ENCODE data around the gene TEAD1. TPM values are rescaled to one million over a fixed set of nuclear protein-coding genes. Genes with fewer than 3 reads are reported as not detected.

The TEAD1 gene
- total RNA-seq, 1 donor from 2014 or later, result 154 TPM

DNA sequence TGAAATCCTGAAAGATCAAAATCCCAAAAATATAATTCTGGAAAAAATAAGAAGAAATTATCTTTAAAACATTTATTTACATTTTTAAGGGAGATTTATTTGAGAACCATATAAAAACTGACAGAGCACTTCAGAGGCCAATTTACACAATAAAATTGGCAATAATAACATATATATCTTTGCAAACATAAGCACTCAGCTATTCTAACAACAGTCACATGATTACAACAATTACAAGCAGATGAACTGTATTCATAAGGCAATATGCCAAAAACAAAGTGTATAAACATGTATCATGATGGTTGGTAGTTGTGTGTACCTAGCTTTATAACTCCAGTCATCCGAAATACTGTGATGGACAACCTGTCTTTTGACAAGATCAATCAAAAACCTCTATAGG, 317.2 kb downstream of the TEAD1 start:
- Mint-ChIP-seq H3K27ac (ENCODE audit: unreplicated experiment) (no peak overlapping the region), H3K36me3 (ENCODE audit: unreplicated experiment) (no peaks in the 10 kb centered on the region), H3K4me3 (ENCODE audit: unreplicated experiment) (no peak overlapping the region), H3K9me3 (ENCODE audit: unreplicated experiment) (peaks cover 5% of the 10 kb centered on the region), H3K27me3 (ENCODE audit: unreplicated experiment) (peaks cover 66% of the 10 kb centered on the region), H3K4me1 (ENCODE audit: unreplicated experiment) (no peaks in the 10 kb centered on the region)
- no peak for DNase-seq (ENCODE audit: extremely low spot score, unreplicated experiment)
- TF ChIP-seq, protein P1, sequence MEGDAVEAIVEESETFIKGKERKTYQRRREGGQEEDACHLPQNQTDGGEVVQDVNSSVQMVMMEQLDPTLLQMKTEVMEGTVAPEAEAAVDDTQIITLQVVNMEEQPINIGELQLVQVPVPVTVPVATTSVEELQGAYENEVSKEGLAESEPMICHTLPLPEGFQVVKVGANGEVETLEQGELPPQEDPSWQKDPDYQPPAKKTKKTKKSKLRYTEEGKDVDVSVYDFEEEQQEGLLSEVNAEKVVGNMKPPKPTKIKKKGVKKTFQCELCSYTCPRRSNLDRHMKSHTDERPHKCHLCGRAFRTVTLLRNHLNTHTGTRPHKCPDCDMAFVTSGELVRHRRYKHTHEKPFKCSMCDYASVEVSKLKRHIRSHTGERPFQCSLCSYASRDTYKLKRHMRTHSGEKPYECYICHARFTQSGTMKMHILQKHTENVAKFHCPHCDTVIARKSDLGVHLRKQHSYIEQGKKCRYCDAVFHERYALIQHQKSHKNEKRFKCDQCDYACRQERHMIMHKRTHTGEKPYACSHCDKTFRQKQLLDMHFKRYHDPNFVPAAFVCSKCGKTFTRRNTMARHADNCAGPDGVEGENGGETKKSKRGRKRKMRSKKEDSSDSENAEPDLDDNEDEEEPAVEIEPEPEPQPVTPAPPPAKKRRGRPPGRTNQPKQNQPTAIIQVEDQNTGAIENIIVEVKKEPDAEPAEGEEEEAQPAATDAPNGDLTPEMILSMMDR (IDR thresholded peaks at IDR 0.05), result no peak

DNA sequence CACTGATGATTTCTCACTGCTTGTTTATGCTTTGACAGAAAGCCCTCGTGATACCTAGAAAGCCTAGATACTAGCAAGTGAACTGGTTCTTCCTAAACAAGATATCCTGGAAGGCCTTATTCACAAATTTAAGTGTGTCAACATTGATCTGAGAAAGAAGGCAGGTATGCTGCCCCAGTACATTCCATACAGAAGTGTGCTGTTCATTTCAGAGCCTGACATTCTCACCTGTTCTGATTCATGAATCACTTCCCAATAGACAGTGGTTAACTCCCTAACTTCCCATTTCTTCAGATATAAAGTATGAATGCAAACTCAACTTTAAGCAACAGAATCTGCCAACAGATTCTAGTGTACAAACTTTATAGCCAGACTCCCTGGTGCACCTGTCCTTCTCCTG, 319.4 kb downstream of the TEAD1 start:
- Mint-ChIP-seq H3K27ac (ENCODE audit: unreplicated experiment) (no peak overlapping the region), H3K4me3 (ENCODE audit: unreplicated experiment) (no peak overlapping the region), H3K27me3 (ENCODE audit: unreplicated experiment) (peaks cover 72% of the 10 kb centered on the region), H3K4me1 (ENCODE audit: unreplicated experiment) (no peaks in the 10 kb centered on the region), H3K36me3 (ENCODE audit: unreplicated experiment) (no peaks in the 10 kb centered on the region), H3K9me3 (ENCODE audit: unreplicated experiment) (peaks cover 5% of the 10 kb centered on the region)
- TF ChIP-seq, protein P1 (IDR thresholded peaks at IDR 0.05), result no peak
- no peak for DNase-seq (ENCODE audit: extremely low spot score, unreplicated experiment)
